OCI-LY3 (cell line): ENCODE results near the gene TSC1.

Source experiments
- H2AFZ ChIP-seq: fragments of 200-600, 300-600 bp; shearing (Covaris generic); 2 replicates; pipeline ENCODE4 v1.6.0; 2014; ENCODE audit warnings: antibody characterized with exemption, low read depth, low read length
- H3K27ac ChIP-seq: fragments of 200-600, 300-600 bp; sonication (generic); 2 replicates; pipeline ENCODE4 v1.5.1; 2014; ENCODE audit warnings: mild to moderate bottlenecking, low read length, moderate library complexity, mixed read lengths
- H3K27me3 ChIP-seq: fragments of 200-600, 300-600 bp; sonication (generic); 2 replicates; pipeline ENCODE4 v1.6.1; 2014; ENCODE audit warnings: low read depth, low read length, mixed read lengths
- H3K36me3 ChIP-seq: fragments of 200-600, 300-600 bp; sonication (generic); replicated peaks from 2 replicates; pipeline ENCODE3; 2014; ENCODE audit warnings: low read depth, low read length, mixed read lengths
- H3K4me1 ChIP-seq: fragments of 300-600, 200-600 bp; sonication (generic); 2 replicates; pipeline ENCODE4 v1.6.1; 2014; ENCODE audit warnings: low read length, mixed read lengths
- H3K4me2 ChIP-seq: fragments of 200-600, 300-600 bp; sonication (generic); 2 replicates; pipeline ENCODE4 v1.6.1; 2014; ENCODE audit warnings: low read length, mixed read lengths
- H3K4me3 ChIP-seq: fragments of 300-600, 200-600 bp; sonication (generic); 2 replicates; pipeline ENCODE4 v1.5.1; 2014; ENCODE audit warnings: antibody characterized with exemption, mild to moderate bottlenecking, low read length, moderate library complexity
- H3K79me2 ChIP-seq: fragments of 300-600, 200-600 bp; shearing (Covaris generic); 2 replicates; pipeline ENCODE4 v1.6.1; 2014; ENCODE audit warnings: mild to moderate bottlenecking, low read length, mixed read lengths
- H3K9ac ChIP-seq: fragments of 300-600, 200-600 bp; shearing (Covaris generic); 2 replicates; pipeline ENCODE4 v1.6.0; 2014; ENCODE audit warnings: mild to moderate bottlenecking, low read length, moderate library complexity
- H3K9me3 ChIP-seq: fragments of 200-600, 300-600 bp; shearing (Covaris generic); 2 replicates; pipeline ENCODE4 v1.6.1; 2014; ENCODE audit warnings: low read length, mixed read lengths; ENCODE audit not compliant: insufficient read depth
- H4K20me1 ChIP-seq: fragments of 200-600, 300-600 bp; sonication (generic); 2 replicates; pipeline ENCODE4 v1.6.1; 2016; ENCODE audit warnings: low read length, mixed read lengths; ENCODE audit not compliant: insufficient read depth
- EZH2phosphoT487 ChIP-seq: fragments of 200-600 bp; shearing (Covaris generic); IDR thresholded peaks from 2 replicates; pipeline ENCODE4 v1.6.1; 2018; ENCODE audit warnings: antibody characterized with exemption, mixed run types, low read depth
- TF ChIP-seq, protein P1 (sequence below): fragments of 200-600, 300-600 bp; sonication (generic); IDR thresholded peaks from 2 replicates; pipeline ENCODE4 v1.5.1; 2014; ENCODE audit warnings: antibody characterized with exemption, low read length, low read depth

TSC1 gene

DNA sequence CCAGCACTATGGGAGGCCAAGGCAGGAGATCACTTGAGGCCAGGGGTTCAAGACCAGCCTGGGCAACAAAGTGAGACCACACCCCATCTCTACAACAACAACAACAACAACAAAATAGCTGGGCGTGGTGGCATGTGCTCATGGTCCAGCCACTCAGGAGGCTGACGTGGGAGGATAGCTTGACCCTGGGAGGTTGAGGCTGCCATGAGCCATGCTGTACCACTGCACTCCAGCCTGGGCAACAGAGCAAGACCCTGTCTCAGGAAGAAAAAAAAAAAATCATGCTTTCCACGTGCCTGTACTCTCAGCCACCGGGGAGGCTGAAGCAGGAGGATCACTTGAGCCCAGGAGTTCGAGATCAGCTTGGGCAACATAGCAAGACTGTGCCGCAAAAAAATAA is 29.5 kb downstream of the TSC1 start:
- Histone ChIP-seq H3K4me3 (no peak overlapping the region), H3K9ac (no peak overlapping the region), H3K4me1 (no peaks in the 10 kb centered on the region), H3K27me3 (no peaks in the 10 kb centered on the region), H3K36me3 (peaks cover 19% of the 10 kb centered on the region), H2AFZ (no peak overlapping the region), H4K20me1 (no peaks in the 10 kb centered on the region), H3K79me2 (no peaks in the 10 kb centered on the region), H3K4me2 (no peak overlapping the region), H3K27ac (no peak overlapping the region), H3K9me3 (no peaks in the 10 kb centered on the region)
- no peak for TF ChIP-seq EZH2phosphoT487
- TF ChIP-seq, protein P1, sequence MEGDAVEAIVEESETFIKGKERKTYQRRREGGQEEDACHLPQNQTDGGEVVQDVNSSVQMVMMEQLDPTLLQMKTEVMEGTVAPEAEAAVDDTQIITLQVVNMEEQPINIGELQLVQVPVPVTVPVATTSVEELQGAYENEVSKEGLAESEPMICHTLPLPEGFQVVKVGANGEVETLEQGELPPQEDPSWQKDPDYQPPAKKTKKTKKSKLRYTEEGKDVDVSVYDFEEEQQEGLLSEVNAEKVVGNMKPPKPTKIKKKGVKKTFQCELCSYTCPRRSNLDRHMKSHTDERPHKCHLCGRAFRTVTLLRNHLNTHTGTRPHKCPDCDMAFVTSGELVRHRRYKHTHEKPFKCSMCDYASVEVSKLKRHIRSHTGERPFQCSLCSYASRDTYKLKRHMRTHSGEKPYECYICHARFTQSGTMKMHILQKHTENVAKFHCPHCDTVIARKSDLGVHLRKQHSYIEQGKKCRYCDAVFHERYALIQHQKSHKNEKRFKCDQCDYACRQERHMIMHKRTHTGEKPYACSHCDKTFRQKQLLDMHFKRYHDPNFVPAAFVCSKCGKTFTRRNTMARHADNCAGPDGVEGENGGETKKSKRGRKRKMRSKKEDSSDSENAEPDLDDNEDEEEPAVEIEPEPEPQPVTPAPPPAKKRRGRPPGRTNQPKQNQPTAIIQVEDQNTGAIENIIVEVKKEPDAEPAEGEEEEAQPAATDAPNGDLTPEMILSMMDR = no peak

DNA sequence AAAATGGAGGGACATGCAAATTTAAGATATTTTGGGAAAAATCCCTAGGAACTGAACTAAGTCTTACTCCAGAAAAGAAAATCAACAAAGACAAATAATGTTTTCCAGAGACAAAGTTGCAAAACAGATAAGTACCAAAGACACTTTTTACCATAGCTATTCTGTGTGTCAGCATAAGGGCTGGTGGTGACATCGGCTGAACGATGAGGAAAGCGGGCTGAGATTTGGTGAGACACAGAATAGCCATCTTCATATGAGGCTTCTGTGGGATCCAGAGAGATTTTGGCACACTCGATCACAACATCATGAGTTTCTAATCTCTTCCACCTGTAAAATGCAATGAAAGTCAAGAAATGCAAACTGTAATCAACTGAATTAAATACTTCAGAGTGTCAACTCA is 32.3 kb downstream of the TSC1 start:
- H2AFZ ChIP-seq = no peak overlapping the region
- no peaks in the 10 kb centered on the region for H3K4me1 ChIP-seq
- no peak overlapping the region for H3K9ac ChIP-seq
- H3K27me3 ChIP-seq = no peaks in the 10 kb centered on the region
- H4K20me1 ChIP-seq = no peaks in the 10 kb centered on the region
- H3K36me3 ChIP-seq = peaks cover 18% of the 10 kb centered on the region
- no peaks in the 10 kb centered on the region for H3K79me2 ChIP-seq
- no peak overlapping the region for H3K4me3 ChIP-seq
- H3K27ac ChIP-seq = no peak overlapping the region
- H3K9me3 ChIP-seq = no peaks in the 10 kb centered on the region
- TF ChIP-seq, protein P1 = no peak
- no peak for TF ChIP-seq EZH2phosphoT487
- H3K4me2 ChIP-seq = no peak overlapping the region

DNA sequence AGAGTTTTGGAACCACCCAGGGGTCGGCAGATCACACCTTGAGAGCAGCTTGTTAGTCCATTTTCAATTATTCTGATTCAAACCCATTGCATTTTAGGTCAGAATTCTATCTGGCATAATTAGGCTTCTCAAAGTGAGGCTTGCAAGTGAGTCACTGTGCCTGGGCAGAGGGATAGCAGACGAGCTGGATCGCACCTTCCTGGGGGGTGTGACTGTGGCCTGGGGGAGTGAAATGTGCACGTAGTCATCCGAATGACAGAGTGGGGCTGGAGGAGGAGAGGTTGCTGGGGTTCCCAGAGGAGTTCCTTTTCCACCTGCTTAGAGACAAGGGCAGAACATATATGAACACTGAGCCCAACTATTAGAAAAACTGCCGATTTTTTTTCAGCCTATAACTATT is 34.0 kb downstream of the TSC1 start:
- peaks cover 18% of the 10 kb centered on the region for H3K36me3 ChIP-seq
- H3K27me3 ChIP-seq = no peaks in the 10 kb centered on the region
- H3K4me1 ChIP-seq = no peaks in the 10 kb centered on the region
- no peak overlapping the region for H3K9ac ChIP-seq
- no peaks in the 10 kb centered on the region for H3K9me3 ChIP-seq
- no peaks in the 10 kb centered on the region for H3K79me2 ChIP-seq
- no peak overlapping the region for H3K4me3 ChIP-seq
- H2AFZ ChIP-seq = no peak overlapping the region
- no peak overlapping the region for H3K27ac ChIP-seq
- TF ChIP-seq, protein P1 = no peak
- no peak for TF ChIP-seq EZH2phosphoT487
- no peaks in the 10 kb centered on the region for H4K20me1 ChIP-seq
- H3K4me2 ChIP-seq = no peak overlapping the region

DNA sequence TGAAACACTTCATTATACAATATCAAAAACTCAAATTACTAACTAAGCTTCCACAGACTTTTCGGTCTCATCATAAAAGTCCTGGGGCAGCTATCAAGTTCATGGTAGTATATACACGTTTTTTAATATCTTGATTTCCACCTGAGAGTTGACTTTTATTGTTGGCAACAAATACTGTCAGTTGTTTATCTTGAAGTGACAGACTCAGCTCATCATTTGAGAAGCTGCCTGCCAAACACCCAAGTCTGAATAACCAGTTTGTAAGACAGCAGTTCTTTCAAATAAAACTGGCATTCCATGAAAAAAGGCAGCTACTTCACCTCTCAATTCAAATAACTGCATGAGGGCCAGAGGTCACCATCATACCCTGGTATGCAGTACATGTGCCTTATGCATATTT is 35.1 kb downstream of the TSC1 start:
- TF ChIP-seq, protein P1 = no peak
- H3K4me1 ChIP-seq = no peaks in the 10 kb centered on the region
- no peak overlapping the region for H2AFZ ChIP-seq
- no peak overlapping the region for H3K4me3 ChIP-seq
- no peak overlapping the region for H3K9ac ChIP-seq
- H3K36me3 ChIP-seq = peaks cover 18% of the 10 kb centered on the region
- no peaks in the 10 kb centered on the region for H3K27me3 ChIP-seq
- H3K4me2 ChIP-seq = no peak overlapping the region
- H3K27ac ChIP-seq = no peak overlapping the region
- no peaks in the 10 kb centered on the region for H3K79me2 ChIP-seq
- H4K20me1 ChIP-seq = no peaks in the 10 kb centered on the region
- H3K9me3 ChIP-seq = no peaks in the 10 kb centered on the region
